Motor neuron (in vitro differentiated cells): ENCODE measurements around the gene HYCC2. TPM values are rescaled to one million over a fixed set of nuclear protein-coding genes. Genes with fewer than 3 reads are reported as not detected.
"Not testable (repeated sequence)": the region's sequence is repeated elsewhere in the genome, so short reads cannot be mapped to it uniquely, and the experiment has no call there.

ENCODE experiments used
- ATAC-seq, 8 experiments: fragments of 200-7000 bp; cut with Tn5 transposase; replicated peaks in 6 of 8; 2 replicates each; pipeline ENCODE4 v1.8.0; 2021; ENCODE audit warnings: mild to moderate bottlenecking in 8 of 8, moderate library complexity in 8 of 8
- H3K27ac ChIP-seq, 2 donors: fragments of 250-450 bp; sonication (Bioruptor Pico); 2 replicates each; pipeline ENCODE4 v1.9.0; 2021; ENCODE audit warnings: antibody characterized with exemption in 2 of 2, mild to moderate bottlenecking in 2 of 2, moderate library complexity in 1 of 2
- H3K4me1 ChIP-seq, 2 donors: fragments of 250-450 bp; sonication (Bioruptor Pico); replicated peaks in 1 of 2; 2 replicates each; pipeline ENCODE4 v1.6.1; 2021; ENCODE audit warnings: antibody characterized with exemption in 2 of 2, mild to moderate bottlenecking in 2 of 2, moderate library complexity in 1 of 2
- H3K4me3 ChIP-seq, 5 donors: fragments of 250-450 bp; sonication (Bioruptor Pico); 2 replicates each; pipeline ENCODE4 v1.9.0; 2021; ENCODE audit warnings: antibody characterized with exemption in 5 of 5, mild to moderate bottlenecking in 5 of 5, moderate library complexity in 4 of 5
- WGBS, 10 experiments: fragments of 450-650 bp; shearing (Covaris generic); methylation state at CpG; one replicate each; pipeline ENCODE4 v1.0.0; 2022; 5-methylcytosine and 5-hydroxymethylcytosine counted together
- in situ Hi-C, 9 experiments: fragments of 400-800 bp; cut with MboI; loops; one replicate each; pipeline ENCODE4 v1.15.0; 2021; ENCODE audit warnings: low sequenced_read_pairs in 9 of 9, low pct_unique_long_range_greater_than_20kb in 2 of 9; ENCODE audit not compliant: unreplicated experiment in 9 of 9
- total RNA-seq, 8 experiments: library from RNA; unstranded; fragments of 300-600 nt; gene quantifications; 2 replicates each; pipeline versions ENCODE4 v1.2.3 to v1.2.4, GENCODE V29; 2022

HYCC2 gene
- total RNA-seq: 10 to 100 TPM in 7 of 8 experiments, 1 to 10 TPM in 1; 7.2 to 20.7 (median 15.6) TPM

DNA sequence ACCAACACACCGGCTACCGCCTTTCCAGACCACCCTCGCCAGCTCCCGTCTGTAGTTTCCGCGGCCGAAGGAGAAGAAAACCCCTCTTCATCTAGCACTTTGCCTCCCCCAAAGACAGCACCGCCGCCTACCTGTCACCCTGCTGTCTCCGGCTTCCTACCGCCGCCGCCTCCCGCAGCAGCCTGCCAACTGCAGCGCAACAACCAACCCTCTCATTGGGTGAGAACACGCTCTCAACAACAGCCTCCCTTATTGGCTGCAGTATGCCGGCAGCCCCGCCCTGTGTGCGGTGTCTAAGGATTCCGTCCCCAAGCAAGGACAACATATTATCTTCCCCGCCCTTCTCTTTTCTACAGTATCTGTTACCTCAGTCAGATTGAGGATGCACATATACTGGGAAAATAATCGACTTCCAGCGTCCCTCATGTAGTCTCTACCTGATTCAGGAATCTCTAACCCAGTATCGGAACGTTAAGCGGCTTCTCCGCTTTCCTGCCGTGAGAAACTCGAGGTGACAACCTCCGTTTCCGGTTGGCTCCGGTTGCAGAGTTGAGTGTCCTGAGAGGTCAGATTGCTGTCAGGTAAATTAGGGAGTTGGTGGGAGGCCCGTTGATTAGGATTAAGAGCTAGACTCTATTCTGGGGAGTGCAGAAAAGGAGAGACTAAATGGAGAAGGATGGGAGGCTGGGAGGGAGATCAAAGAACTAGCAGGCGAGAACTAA, at the start of gene HYCC2, which contains the start of gene NDUFB3:
Gene HYCC2 (minus strand): TSS at position 193 of the 722 bp plus-strand sequence. CDS start 47,662 bp downstream, outside the sequence.
Gene NDUFB3 (plus strand): TSS at position 523 of the 722 bp plus-strand sequence. CDS start 6,882 bp downstream, outside the sequence.
- WGBS, 10 experiments: 0 to 3% (median 0%) methylated on average over 3 to 23 of the region's 34 CpGs; no CpG with 5 or more reads in 1 of the 10 experiments
- peak; percentile 94 to 99 (median 98) for ATAC-seq
- Histone ChIP-seq H3K27ac (peak within 1 kb of the TSS; percentile 97), H3K4me1 (peaks cover 10 to 25% of the 10 kb centered on the region in 2 donors), H3K4me3 (peak within 1 kb of the TSS; percentile 57 to 95 (median 85))
- in situ Hi-C loops: loop anchor here in 2 of 9 experiments (25.0 kb wide), 2 partner anchors 109 to 159 kb away; partner anchors contain the start of gene ORC2 (in 1 of the 2)

DNA sequence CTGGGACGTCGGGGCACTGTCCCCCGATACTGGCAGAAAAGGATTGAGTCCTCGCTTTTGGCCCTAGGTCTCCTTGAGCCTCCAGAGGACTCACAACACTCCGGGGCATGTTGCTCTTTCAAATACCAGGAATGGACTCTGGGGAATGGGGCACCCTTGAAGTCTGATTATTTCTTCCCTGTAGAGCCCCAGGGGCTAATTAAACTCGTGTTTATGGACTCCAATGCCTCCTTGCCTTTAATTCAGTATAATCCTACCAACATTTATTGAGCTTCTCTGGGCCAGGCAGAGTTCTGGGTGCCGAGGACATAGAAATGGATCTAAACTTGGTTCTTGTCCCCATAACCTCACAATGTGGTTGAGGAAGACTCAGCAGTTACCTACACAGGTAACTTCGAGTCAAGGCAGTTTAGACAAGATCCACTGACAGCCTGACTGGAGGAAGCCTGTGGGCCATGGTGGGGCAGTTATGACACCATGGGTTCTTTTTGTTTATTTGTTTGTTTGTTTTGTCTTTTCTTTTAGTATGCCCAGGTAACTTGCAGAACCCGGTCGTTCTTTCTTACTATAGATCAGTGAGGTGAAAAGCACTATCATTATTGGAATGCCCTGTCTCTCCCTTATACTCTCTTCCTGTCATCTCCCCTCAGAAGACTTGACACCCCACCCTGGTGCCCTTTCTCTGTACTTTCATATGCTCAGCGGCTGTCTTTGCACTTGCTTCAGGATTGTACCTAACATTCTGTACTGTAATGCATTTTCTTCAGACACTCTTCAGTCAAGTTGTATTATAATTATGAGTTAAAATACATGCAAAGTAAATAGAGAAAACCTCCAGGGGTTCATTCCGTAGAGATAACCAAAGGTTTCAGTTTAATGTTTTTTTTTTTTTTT, 47.7 kb upstream of the HYCC2 start:
- peak in 5 of 8 experiments; percentile 1 to 31 (median 5) for ATAC-seq

DNA sequence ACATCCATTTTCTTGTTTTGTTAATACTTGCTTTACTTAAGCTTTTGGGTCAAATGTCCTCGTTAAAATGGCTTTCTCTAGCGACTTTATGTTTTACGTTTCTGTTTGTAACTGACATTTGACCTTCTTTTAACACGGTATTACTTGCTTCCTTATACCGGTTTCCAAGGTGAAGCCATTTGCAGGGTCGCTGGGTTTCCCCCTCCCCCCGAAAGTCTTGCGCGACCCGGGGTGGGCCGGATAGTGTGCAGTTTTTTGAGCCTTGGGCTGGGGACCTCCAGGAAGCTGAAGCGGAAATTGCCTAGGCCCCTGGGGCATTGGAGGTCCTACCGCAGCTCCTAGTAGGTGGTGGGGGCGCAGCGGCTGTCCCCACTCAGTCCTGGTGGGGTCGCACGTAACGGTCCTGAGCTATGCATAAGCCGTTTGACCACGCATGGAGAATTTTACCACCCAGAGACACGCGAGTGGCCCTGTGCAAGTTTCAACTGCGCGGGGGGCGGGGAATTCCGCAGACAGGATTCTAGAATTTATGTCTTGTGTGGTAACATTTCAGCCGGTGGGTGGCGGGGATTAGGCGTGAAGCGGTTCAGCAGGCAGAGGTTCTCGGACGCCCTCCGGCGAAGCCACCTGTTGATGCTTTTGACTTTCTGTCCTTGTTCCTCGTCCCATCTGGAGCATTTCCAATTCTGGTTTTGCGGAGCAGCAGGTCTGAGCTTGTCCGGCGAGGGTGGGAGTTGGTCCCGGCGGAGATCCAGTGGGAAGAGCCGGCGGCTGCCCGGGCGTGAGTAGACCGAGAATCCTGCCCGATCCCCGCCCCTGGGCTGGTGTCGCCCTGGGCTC, 46.9 kb upstream of the HYCC2 start:
- peak overlapping the region; percentile 25 to 57 (median 43) for H3K4me3 ChIP-seq
- ATAC-seq: peak; percentile 20 to 64 (median 52)
- in situ Hi-C loops: no loop called here

More for the DNA sequence above, 47.7 kb upstream of the HYCC2 start:
- in situ Hi-C loops: no loop called here
- Histone ChIP-seq H3K4me1 (peaks cover 0 to 7% of the 10 kb centered on the region in 2 donors), H3K4me3 (peak overlapping the region; percentile 25 to 57 (median 43)), H3K27ac (no peak overlapping the region)
- 17 to 100% (median 64%) methylated on average over 1 to 10 of the region's 12 CpGs for WGBS, 10 experiments

DNA sequence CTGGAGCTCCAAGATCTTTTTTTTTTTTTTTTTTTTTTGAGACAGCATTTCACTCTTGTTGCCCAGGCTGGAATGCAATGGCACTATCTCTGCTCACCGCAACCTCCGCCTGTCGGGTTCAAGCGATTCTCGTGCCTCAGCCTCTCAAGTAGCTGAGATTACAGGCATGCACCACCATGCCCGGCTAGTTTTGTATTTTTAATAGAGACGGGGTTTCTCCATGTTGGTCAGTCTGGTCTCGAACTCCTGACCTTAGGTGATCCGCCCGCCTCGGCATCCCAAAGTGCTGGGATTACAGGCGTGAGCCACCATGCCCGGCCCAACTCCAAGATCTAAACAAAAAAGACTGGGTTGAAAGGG, 46.2 kb upstream of the HYCC2 start:
- WGBS, 10 experiments: 0 to 94% (median 43%) methylated on average over 3 to 11 of the region's 13 CpGs; no CpG with 5 or more reads in 2 of the 10 experiments
- H3K27ac ChIP-seq: peak overlapping the region in 1 of 2 donors; percentile 80
- ATAC-seq, in situ Hi-C loops, H3K4me1 ChIP-seq: not testable (repeated sequence)
- H3K4me3 ChIP-seq: peak overlapping the region; percentile 25 to 57 (median 43)

More for the DNA sequence above, 46.9 kb upstream of the HYCC2 start:
- 0 to 35% (median 4%) methylated on average over 2 to 11 of the region's 48 CpGs; no CpG with 5 or more reads in 1 of the 10 experiments for WGBS, 10 experiments
- no peak overlapping the region for H3K27ac ChIP-seq
- peaks cover 0 to 7% of the 10 kb centered on the region in 2 donors for H3K4me1 ChIP-seq

DNA sequence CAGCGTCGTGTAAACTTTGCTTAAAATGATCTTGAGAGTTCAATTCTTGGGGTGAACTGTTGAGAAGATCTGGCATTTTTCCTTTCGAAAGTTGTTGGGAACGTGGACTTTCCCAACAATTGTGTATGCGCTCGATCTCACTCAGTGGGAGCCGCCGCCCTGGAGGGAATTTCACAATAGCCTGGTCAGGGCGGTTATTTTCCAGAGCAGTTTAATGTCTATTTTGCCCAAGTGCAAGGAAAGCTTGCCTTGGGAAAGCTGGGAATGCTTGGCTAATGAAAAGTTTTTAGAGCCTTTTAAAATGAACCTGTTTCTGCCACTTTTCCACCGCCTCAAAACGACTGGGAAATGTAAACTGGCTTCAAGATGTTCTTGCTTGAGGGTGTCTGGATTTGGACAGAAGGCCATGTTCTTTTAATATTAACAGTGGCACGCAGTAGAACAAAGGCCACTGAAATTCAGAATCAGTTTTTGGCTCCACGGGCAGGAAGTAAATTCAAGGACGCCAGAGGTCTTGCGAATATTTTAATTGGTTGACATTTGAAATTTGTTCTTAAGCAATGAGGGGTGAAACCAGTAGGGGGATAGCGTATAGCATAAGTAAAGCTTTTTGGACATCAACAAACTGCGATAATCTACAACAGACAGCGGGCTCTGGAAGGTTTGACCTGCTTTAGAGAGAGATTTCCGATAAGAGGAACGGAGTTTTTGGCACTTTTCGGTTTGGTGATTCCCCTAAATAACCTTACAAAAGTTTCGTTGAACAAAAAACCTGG, 45.7 kb upstream of the HYCC2 start:
- WGBS, 10 experiments: 0 to 83% (median 42%) methylated on average over 4 to 15 of the region's 22 CpGs
- in situ Hi-C loops: no loop called here
- peak in 7 of 8 experiments; percentile 5 to 27 (median 17) for ATAC-seq
- H3K4me1 ChIP-seq: peaks cover 0 to 7% of the 10 kb centered on the region in 2 donors
- peak overlapping the region; percentile 36 to 57 (median 43) for H3K4me3 ChIP-seq
- H3K27ac ChIP-seq: peak overlapping the region; percentile 34 to 80

DNA sequence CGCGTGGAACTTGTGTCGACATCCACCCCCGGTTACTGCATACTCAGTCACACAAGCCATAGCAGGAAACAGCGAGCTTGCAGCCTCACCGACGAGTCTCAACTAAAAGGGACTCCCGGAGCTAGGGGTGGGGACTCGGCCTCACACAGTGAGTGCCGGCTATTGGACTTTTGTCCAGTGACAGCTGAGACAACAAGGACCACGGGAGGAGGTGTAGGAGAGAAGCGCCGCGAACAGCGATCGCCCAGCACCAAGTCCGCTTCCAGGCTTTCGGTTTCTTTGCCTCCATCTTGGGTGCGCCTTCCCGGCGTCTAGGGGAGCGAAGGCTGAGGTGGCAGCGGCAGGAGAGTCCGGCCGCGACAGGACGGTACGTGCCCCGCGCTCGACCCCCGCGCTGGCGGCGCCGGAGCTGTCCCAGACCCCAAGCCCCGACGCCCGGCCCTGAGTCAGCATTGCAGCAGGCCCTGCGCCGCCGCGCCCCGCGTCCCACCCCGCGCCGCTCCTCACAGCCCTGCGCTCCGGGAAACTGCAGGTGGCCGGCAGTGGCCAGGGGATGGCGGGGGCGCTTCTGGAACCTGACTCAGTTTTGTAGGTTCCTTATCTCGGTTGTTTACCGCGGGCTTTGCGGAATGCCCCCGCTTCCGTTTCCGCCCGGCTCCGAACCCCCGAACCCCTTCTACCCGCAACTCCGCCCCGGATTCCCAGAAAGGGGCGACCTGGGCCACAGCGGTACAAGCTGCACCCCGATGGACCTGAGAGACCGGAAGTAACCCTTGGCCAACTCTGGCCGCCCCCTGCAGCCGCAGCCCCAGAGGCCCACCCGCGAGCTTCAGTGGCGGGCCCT, 44.9 kb upstream of the HYCC2 start, which contains the start of gene CFLAR:
Gene CFLAR (plus strand): TSS at position 50 of the 844 bp plus-strand sequence. CDS start 13,702 bp downstream, outside the sequence.
- Histone ChIP-seq H3K4me3 (peak within 1 kb of the TSS; percentile 36 to 57 (median 43)), H3K4me1 (peaks cover 0 to 7% of the 10 kb centered on the region in 2 donors), H3K27ac (peak within 1 kb of the TSS; percentile 34 to 80)
- WGBS, 10 experiments: 0 to 50% (median 5%) methylated on average over 1 to 13 of the region's 75 CpGs; no CpG with 5 or more reads in 4 of the 10 experiments
- in situ Hi-C loops: no loop called here
- ATAC-seq: peak; percentile 48 to 86 (median 82)

DNA sequence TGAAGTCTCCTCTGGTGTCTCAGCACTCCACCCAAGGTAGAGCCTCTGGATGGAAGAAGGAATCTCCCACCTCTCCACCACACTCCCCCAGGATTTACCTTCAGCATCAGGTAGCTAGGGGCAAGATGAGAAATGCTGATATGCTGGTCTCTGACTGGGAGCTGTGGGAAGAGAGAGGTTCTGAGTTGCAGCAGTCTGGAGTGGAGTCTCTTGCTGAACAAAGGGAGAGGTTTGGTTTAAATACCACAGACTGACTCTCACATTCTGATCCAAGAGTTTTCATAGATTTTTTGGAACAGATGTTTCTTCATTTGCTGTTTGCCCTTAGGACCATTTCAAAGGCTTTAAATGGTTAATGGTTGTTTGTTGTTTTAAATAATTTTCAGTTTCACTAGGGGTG, 43.4 kb upstream of the HYCC2 start:
- H3K4me1 ChIP-seq: peaks cover 0 to 7% of the 10 kb centered on the region in 2 donors
- in situ Hi-C loops: no loop called here

DNA sequence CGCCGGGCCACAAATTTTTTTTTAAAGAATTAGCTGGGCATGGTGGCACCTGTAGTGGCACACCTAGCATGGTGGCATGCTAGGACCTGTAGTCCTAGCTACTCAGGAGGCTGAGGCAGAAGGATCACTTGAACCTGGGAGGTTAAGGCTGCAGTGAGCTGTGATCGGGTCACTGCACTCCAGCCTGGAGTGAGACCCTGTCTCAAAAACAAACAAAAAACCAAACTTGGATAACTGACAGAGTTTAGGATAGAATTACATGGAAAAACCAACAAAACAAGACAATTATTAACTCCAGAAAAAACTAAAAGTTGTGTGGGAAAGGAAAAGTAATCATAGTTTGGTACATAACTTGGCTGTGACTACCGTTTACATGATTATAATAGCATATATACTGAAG, 42.9 kb upstream of the HYCC2 start:
- 72 to 100% (median 80%) methylated on average over 1 to 4 of the region's 4 CpGs; no CpG with 5 or more reads in 1 of the 10 experiments for WGBS, 10 experiments
- Histone ChIP-seq H3K27ac (no peak overlapping the region), H3K4me1 (peaks cover 0 to 7% of the 10 kb centered on the region in 2 donors), H3K4me3 (no peak overlapping the region)
- no peak for ATAC-seq
- in situ Hi-C loops: no loop called here

More for the DNA sequence above, 43.4 kb upstream of the HYCC2 start:
- H3K4me3 ChIP-seq: no peak overlapping the region
- no peak overlapping the region for H3K27ac ChIP-seq
- ATAC-seq: no peak

DNA sequence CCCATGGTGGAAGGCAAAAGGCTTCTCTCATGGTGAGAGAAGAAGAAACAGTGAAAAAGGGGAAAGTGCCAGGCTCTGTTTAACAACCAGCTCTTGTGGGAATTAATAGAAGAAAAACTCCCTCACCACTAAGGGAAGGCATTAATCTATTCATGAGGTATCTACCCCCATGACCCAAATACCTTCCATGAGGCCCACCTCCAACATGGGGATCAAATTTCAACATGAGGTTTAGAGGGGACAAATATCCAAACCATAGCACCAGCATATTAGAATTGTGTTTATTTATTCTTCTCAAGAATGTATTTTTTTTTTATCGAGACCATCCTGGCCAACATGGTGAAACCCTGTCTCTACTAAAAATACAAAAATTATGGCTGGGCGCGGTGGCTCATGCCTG, 39.6 kb upstream of the HYCC2 start:
- H3K4me3 ChIP-seq: no peak overlapping the region
- ATAC-seq: no peak
- WGBS, 10 experiments: 83 to 100% (median 100%) methylated on average over 1 to 3 of the region's 3 CpGs; no CpG with 5 or more reads in 2 of the 10 experiments
- H3K4me1 ChIP-seq: no peaks in the 10 kb centered on the region
- H3K27ac ChIP-seq: no peak overlapping the region
- in situ Hi-C loops: no loop called here

DNA sequence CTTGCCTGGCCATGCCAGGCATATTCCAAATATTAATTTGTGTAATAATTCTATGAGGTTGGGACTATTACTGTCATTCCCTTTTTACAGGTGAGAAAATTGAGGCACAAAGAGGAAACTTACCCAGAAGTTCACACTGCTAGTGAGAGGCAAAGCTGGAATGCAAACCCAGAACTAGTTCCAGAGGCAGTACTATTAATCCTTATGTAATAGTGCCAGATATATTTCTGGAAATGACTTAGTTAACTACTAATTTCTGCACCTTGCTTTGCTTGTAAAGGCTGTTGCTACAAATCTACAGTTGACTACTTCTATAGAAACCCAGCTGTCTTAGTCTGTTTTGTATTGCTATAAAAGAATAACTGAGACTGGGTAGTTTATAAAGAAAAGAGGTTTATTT, 39.1 kb upstream of the HYCC2 start:
- no peak overlapping the region for H3K4me3 ChIP-seq
- no peak overlapping the region for H3K27ac ChIP-seq
- in situ Hi-C loops: no loop called here
- no peak for ATAC-seq
- H3K4me1 ChIP-seq: no peaks in the 10 kb centered on the region

DNA sequence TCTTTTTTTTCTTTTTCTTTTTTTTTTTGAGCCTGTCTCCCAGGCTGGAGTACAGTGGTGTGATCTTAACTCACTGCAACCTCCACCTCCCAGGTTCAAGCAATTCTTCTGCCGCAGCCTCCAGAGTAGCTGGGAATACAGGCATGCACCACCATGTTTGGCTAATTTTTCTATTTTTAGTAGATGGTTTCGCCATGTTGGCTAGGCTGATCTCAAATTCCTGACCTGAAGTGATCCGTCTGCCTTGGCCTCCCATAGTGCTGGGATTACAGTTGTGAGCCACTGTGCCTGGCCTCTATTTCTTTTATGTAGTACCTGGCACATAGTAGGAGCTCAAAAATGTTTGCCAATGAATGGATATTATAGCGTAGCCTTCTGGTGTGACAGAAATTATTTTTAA, 37.7 kb upstream of the HYCC2 start:
- Histone ChIP-seq H3K4me3 (no peak overlapping the region), H3K27ac (no peak overlapping the region), H3K4me1 (no peaks in the 10 kb centered on the region)
- 33 to 100% (median 100%) methylated on average over 1 to 4 of the region's 4 CpGs; no CpG with 5 or more reads in 3 of the 10 experiments for WGBS, 10 experiments
- in situ Hi-C loops: no loop called here
- no peak for ATAC-seq
